Testis (tissue), 2 donors: ENCODE measurements around the gene YJU2.

ENCODE experiments used
- POLR2A ChIP-seq: fragments of 450-650 bp; IDR thresholded peaks from one replicate; pipeline ENCODE4 v1.6.1; 2017; ENCODE audit warnings: antibody characterized with exemption, mild to moderate bottlenecking, moderate library complexity
- TF ChIP-seq, protein P1 (sequence below), 3 experiments: fragments of 450-650 bp in 2 of 3; fragments of 200-600 bp in 1 of 3; sonication (generic) in 1 of 3; IDR thresholded peaks; one replicate each; pipeline ENCODE4 v1.5.1; 2016 to 2019; ENCODE audit warnings: antibody characterized with exemption in 3 of 3, mild to moderate bottlenecking in 2 of 3, moderate library complexity in 1 of 3

GRCh38 chr19:4278419-4279266 lies 31.8 kb downstream of the YJU2 start, which contains the start of gene SHD:
- no peak for TF ChIP-seq POLR2A
- TF ChIP-seq, protein P1, sequence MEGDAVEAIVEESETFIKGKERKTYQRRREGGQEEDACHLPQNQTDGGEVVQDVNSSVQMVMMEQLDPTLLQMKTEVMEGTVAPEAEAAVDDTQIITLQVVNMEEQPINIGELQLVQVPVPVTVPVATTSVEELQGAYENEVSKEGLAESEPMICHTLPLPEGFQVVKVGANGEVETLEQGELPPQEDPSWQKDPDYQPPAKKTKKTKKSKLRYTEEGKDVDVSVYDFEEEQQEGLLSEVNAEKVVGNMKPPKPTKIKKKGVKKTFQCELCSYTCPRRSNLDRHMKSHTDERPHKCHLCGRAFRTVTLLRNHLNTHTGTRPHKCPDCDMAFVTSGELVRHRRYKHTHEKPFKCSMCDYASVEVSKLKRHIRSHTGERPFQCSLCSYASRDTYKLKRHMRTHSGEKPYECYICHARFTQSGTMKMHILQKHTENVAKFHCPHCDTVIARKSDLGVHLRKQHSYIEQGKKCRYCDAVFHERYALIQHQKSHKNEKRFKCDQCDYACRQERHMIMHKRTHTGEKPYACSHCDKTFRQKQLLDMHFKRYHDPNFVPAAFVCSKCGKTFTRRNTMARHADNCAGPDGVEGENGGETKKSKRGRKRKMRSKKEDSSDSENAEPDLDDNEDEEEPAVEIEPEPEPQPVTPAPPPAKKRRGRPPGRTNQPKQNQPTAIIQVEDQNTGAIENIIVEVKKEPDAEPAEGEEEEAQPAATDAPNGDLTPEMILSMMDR (IDR thresholded peaks at IDR 0.05) = no peak
